AG09319 (cell line): ENCODE data around the gene GPATCH2L.
A peak's percentile ranks its signal among the peaks of the same experiment; 100 is the strongest.

Experiments
- DNase-seq: peaks from one replicate; pipeline ENCODE4 v3.0.0-alpha.2; 2010; ENCODE audit warnings: low read depth; ENCODE audit errors: extremely low read depth
- TF ChIP-seq, protein P1 (sequence below): IDR thresholded peaks from 2 replicates; pipeline ENCODE4 v1.5.1; 2011; ENCODE audit warnings: low read depth, mild to moderate bottlenecking, inconsistent platforms, low read length, moderate library complexity

Gene GPATCH2L

DNA sequence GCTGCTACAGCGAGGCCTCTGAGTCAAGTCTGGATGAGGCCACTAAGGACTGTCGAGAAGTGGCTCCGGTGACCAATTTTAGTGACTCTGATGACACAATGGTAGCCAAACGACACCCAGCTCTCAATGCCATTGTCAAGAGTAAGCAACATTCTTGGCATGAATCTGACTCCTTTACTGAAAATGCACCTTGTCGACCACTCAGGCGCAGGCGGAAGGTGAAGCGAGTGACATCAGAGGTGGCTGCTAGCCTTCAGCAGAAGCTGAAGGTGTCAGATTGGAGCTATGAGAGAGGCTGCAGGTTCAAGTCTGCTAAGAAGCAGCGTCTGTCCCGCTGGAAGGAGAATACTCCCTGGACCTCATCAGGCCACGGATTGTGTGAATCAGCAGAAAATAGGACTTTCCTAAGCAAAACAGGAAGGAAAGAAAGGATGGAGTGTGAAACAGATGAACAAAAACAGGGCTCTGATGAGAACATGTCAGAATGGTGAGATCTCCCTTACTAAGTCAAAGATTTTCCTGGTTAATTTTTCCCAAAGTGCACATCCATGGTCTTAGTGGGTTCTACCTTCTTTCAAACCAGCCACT lies 2.9 kb downstream of the GPATCH2L start:
- TF ChIP-seq, protein P1, sequence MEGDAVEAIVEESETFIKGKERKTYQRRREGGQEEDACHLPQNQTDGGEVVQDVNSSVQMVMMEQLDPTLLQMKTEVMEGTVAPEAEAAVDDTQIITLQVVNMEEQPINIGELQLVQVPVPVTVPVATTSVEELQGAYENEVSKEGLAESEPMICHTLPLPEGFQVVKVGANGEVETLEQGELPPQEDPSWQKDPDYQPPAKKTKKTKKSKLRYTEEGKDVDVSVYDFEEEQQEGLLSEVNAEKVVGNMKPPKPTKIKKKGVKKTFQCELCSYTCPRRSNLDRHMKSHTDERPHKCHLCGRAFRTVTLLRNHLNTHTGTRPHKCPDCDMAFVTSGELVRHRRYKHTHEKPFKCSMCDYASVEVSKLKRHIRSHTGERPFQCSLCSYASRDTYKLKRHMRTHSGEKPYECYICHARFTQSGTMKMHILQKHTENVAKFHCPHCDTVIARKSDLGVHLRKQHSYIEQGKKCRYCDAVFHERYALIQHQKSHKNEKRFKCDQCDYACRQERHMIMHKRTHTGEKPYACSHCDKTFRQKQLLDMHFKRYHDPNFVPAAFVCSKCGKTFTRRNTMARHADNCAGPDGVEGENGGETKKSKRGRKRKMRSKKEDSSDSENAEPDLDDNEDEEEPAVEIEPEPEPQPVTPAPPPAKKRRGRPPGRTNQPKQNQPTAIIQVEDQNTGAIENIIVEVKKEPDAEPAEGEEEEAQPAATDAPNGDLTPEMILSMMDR = no peak

DNA sequence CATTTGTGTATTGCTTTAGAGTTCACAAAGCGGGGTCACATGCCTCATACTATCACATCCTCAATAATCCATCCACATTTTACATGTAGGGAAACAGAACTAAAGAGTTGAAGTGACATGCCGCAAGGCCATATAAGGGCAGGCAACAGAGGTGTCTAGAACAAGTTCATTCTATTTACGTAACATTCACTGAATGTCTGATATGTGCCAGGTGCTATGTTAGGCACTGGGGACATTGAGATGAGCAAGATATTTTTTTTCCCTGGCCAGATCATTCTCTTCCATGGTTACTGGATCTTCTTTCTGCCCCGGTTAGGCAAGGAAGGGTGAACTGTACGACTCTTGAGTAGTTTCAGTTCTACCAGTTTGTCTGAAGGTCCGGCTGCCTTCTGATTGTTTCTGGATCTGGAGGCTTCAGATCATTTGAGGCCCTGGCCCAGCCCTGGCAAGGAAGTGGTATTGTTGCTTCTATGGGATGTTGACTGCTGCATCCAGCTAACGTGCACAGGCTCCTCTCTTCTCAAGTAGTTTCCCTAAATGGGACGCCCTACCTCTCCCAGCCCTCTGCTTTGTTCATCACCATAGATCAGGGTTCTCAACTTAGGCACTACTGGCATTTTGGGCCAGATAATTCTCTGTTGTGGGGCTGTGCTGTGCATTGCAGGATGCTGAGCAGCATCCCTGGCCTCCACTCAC lies 12.1 kb downstream of the GPATCH2L start:
- TF ChIP-seq, protein P1 = no peak

More for the DNA sequence above, 2.9 kb downstream of the GPATCH2L start:
- no peak for DNase-seq

DNA sequence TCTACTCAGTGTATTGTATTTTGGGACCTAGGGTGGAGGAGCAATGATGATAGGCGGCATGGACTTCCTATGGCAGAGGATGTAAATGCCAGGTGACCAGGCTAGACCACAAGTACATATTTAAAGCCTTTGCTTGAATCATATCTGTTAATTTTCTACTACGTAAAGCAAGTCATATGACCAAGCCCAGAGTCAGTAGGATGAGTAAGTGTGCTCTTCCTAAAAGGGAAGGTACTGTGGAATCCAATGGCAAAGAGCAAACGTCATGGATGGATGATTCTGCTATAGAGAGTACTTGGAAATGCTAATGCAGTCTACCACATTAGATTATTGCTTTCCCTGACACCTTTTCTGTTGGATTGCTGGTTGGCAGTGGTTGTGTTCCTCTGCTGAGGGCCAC lies 16.8 kb downstream of the GPATCH2L start:
- DNase-seq = no peak

More for the DNA sequence above, 12.1 kb downstream of the GPATCH2L start:
- DNase-seq = no peak

DNA sequence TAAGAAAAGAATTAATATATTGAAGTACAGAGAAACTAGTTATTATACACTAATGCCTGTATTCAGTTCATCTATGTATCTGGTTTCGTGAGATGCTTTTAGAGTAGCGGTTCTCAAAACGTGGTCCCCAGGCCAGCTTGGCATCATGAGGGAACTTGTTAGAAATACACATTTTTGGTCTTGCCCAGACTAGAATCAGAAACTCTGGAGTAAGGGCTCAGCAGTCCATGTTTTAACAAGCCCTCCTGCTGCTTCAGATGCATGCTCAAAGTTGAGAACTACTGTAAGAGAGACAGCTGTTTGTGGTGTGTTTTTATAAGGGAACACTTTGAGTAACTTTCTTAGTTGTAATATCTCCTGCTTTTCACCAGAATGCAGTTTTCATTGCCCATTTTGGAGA lies 18.1 kb downstream of the GPATCH2L start:
- no peak for DNase-seq
- TF ChIP-seq, protein P1 = no peak

More for the DNA sequence above, 16.8 kb downstream of the GPATCH2L start:
- TF ChIP-seq, protein P1 = no peak

DNA sequence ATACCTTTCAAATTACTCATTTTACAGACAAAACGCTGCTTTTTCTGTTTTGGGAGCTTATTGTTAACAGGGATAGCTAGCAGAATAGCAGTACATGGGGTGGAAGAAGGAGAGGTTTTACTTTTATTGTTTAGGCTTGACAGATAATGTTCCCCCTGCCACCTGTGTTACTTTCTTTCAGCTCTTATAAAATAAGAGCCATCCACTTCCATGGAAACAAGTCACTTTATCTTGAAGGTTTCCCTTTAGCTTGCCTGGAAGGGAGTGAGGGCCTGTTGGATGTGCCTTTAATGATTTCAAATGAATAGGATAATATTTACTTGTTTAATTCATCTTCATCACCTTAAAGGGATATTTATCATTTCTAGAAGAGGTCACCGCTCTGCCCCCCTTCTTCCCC lies 23.3 kb downstream of the GPATCH2L start:
- DNase-seq = no peak
- TF ChIP-seq, protein P1 = no peak

DNA sequence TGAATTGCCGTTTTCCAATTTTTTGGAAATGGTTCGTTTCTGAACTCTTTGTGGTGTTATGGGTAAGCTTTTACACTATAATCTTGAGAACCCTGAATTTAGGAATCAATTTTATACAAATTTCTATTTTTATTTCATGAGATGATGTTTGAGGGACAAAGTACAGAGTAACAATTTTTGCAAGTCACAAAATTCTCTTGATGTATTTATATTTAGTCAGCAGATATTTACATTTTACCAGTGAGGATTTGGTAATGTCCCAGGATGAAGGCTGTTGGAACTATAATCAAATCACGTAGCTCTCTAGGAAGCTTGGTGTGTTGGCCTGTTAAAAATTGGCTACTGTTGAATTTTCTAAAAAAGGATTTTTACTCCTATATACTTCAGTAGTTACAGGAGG lies 24.2 kb downstream of the GPATCH2L start:
- no peak for DNase-seq
- TF ChIP-seq, protein P1 = no peak

DNA sequence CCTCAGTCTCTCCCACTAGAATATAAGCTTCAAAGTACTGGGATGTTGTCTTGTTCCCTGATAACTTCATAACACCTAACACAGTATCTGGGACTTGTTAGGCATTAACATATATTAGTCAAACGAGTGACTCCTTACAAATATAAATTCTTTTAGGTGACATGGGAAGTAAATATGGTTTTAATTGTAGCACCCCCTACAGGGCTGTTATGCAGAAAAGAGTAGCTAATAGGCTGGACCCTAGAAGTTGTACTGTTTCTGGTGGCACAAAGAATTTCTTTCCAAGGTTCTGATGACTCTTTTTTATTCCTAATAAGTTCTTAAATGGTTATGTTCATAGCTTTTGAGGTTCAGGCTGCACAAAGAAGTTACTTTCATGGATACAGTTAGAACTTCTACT lies 29.8 kb downstream of the GPATCH2L start:
- TF ChIP-seq, protein P1 = peak; percentile 9
- no peak for DNase-seq
